OCI-LY1 (cell line): ENCODE results near the gene PLA2G1B.

Experiments used
- H2AFZ ChIP-seq: fragments of 200-600 bp; sonication (generic), shearing (Covaris generic); 2 replicates; pipeline ENCODE4 v1.6.0; 2014; ENCODE audit warnings: antibody characterized with exemption, mild to moderate bottlenecking, low read length
- H3F3A ChIP-seq: fragments of 200-600 bp; sonication (generic), shearing (Covaris generic); 2 replicates; pipeline ENCODE4 v1.6.0; 2014; ENCODE audit warnings: mild to moderate bottlenecking, antibody characterized with exemption, low read length, moderate library complexity; ENCODE audit not compliant: insufficient read depth
- H3K27ac ChIP-seq: fragments of 200-600 bp; sonication (generic); 2 replicates; pipeline ENCODE4 v1.5.1; 2014; ENCODE audit warnings: low read length, mixed run types, mild to moderate bottlenecking, low read depth; ENCODE audit not compliant: poor library complexity, severe bottlenecking
- H3K27me3 ChIP-seq: fragments of 200-600 bp; sonication (generic); 2 replicates; pipeline ENCODE4 v1.6.0; 2014; ENCODE audit warnings: antibody characterized with exemption, mild to moderate bottlenecking, low read length, moderate library complexity; ENCODE audit not compliant: insufficient read depth
- H3K36me3 ChIP-seq: fragments of 200-600 bp; sonication (generic); 2 replicates; pipeline ENCODE4 v1.6.1; 2014; ENCODE audit warnings: mild to moderate bottlenecking, antibody characterized with exemption, low read length, moderate library complexity, mixed read lengths; ENCODE audit not compliant: insufficient read depth
- H3K4me1 ChIP-seq: fragments of 200-600 bp; sonication (generic); 2 replicates; pipeline ENCODE4 v1.5.1; 2014; ENCODE audit warnings: mild to moderate bottlenecking, low read length, moderate library complexity; ENCODE audit not compliant: insufficient read depth, severe bottlenecking
- H3K4me2 ChIP-seq: fragments of 200-600 bp; sonication (generic), shearing (Covaris generic); 2 replicates; pipeline ENCODE4 v1.6.1; 2014; ENCODE audit warnings: low read length
- H3K4me3 ChIP-seq: fragments of 200-600 bp; sonication (generic); 2 replicates; pipeline ENCODE4 v1.5.1; 2014; ENCODE audit warnings: low read length, low read depth, mild to moderate bottlenecking, mixed read lengths; ENCODE audit not compliant: poor library complexity, severe bottlenecking
- H3K79me2 ChIP-seq: fragments of 200-600 bp; shearing (Covaris generic); 2 replicates; pipeline ENCODE4 v1.6.1; 2016; ENCODE audit warnings: mixed run types, low read length, mixed read lengths; ENCODE audit not compliant: insufficient read depth
- H3K9ac ChIP-seq: fragments of 200-600 bp; sonication (generic), shearing (Covaris generic); 2 replicates; pipeline ENCODE4 v1.6.1; 2014; ENCODE audit warnings: mild to moderate bottlenecking, low read length, mixed read lengths
- H3K9me2 ChIP-seq: fragments of 200-600 bp; sonication (generic), shearing (Covaris generic); 2 replicates; pipeline ENCODE4 v1.6.1; 2014; ENCODE audit warnings: low read depth, mild to moderate bottlenecking, low read length, mixed read lengths
- H3K9me3 ChIP-seq: fragments of 200-600 bp; shearing (Covaris generic); 2 replicates; pipeline ENCODE4 v1.6.1; 2014; ENCODE audit warnings: low read length, mixed read lengths
- H4K20me1 ChIP-seq: fragments of 200-600 bp; sonication (generic), shearing (Covaris generic); 2 replicates; pipeline ENCODE4 v1.6.0; 2016; ENCODE audit warnings: mild to moderate bottlenecking, low read length; ENCODE audit not compliant: insufficient read depth
- CTCF ChIP-seq: fragments of 200-600 bp; sonication (generic), shearing (Covaris generic); IDR thresholded peaks from 2 replicates; pipeline ENCODE4 v1.5.1; 2017; ENCODE audit warnings: mild to moderate bottlenecking, antibody characterized with exemption, low read length, moderate library complexity, mixed read lengths
- EZH2 ChIP-seq: fragments of 200-600 bp; sonication (generic), shearing (Covaris generic); IDR thresholded peaks from 2 replicates; pipeline ENCODE4 v1.8.0; 2017; ENCODE audit warnings: borderline replicate concordance, mixed run types, mild to moderate bottlenecking, antibody characterized with exemption, low read length, moderate library complexity, mixed read lengths

Gene PLA2G1B

DNA sequence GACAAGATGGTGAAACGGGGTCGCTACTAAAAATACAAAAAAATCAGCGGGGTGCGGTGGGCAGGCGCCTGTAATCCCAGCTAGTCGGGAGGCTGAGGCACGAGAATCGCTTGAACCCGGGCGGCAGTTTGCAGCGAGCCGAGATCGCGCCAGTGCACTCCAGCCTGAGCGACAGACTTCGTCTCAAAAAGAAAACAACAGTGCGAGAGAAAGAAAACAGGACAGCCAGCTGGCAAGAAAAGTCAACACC is 35.2 kb downstream of the PLA2G1B start:
- Histone ChIP-seq H3K79me2 (no peaks in the 10 kb centered on the region), H3K27ac (peak overlapping the region; percentile 96), H3F3A (peaks cover 7% of the 10 kb centered on the region; the same call in 1 of the 2 replicates), H3K9me2 (no peaks in the 10 kb centered on the region), H3K9me3 (no peaks in the 10 kb centered on the region), H3K4me3 (peak overlapping the region; percentile 57), H3K27me3 (no peaks in the 10 kb centered on the region), H4K20me1 (no peaks in the 10 kb centered on the region), H3K36me3 (no peaks in the 10 kb centered on the region), H3K4me1 (peaks cover 22% of the 10 kb centered on the region), H3K9ac (peak overlapping the region; percentile 66), H3K4me2 (peak overlapping the region; percentile 78), H2AFZ (no peak overlapping the region)
- TF ChIP-seq EZH2: no peak
- no peak for TF ChIP-seq CTCF

DNA sequence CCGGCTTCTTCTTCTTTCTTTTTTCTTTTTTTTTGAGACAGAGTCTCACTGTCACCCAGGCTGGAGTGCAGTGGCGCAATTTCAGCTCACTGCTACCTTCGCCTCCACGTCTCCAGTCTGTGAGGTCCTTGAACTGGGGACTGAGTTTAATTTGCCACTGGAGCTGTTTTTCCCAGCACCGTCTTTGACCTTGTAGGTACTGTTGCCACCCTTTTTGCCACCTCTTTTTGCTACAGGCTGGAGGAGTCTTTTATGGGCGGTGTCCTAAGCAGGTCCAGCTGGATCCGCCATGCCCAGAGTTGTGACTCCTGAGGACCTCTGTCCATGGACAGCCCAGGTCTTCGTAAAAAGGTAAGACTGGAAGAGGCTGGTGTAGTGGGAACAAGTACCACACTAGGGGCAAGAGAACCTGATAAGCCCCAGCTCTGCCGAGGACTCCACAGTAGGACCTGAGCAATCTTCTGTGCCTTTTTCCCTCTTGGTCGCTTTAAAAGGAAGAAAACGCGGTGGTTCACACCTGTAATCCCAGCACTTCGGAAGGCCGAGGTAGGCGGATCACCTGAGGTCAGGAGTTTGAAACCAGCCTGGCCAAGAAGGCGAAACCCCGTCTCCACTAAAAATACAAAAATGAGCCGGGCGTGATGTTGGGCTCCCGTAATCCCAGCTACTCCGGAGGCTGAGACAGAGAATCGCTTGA is 36.8 kb downstream of the PLA2G1B start:
- Histone ChIP-seq H3K9me3 (no peaks in the 10 kb centered on the region), H3K79me2 (no peaks in the 10 kb centered on the region), H2AFZ (no peak overlapping the region), H3F3A (peaks cover 7% of the 10 kb centered on the region; the same call in 1 of the 2 replicates), H3K27me3 (no peaks in the 10 kb centered on the region), H3K4me2 (peak overlapping the region; percentile 19; the same call in 1 of the 2 replicates), H3K4me1 (peaks cover 22% of the 10 kb centered on the region), H3K9me2 (no peaks in the 10 kb centered on the region), H3K4me3 (peak overlapping the region; percentile 18), H3K9ac (no peak overlapping the region), H3K36me3 (no peaks in the 10 kb centered on the region), H3K27ac (peak overlapping the region; percentile 22), H4K20me1 (no peaks in the 10 kb centered on the region)
- TF ChIP-seq CTCF (no peak), EZH2 (no peak)

- no peaks in the 10 kb centered on the region for H3K27me3 ChIP-seq
- no peak overlapping the region for H3K27ac ChIP-seq
- H3K79me2 ChIP-seq: no peaks in the 10 kb centered on the region
- no peak overlapping the region for H3K9ac ChIP-seq
- H2AFZ ChIP-seq: no peak overlapping the region
- no peaks in the 10 kb centered on the region for H3K9me2 ChIP-seq
- H3K9me3 ChIP-seq: no peaks in the 10 kb centered on the region
- TF ChIP-seq CTCF: no peak
- TF ChIP-seq EZH2: no peak
- H4K20me1 ChIP-seq: no peaks in the 10 kb centered on the region
- H3K4me3 ChIP-seq: no peak overlapping the region
- peaks cover 13% of the 10 kb centered on the region for H3K4me1 ChIP-seq
- H3K4me2 ChIP-seq: no peak overlapping the region
- no peaks in the 10 kb centered on the region for H3K36me3 ChIP-seq
- H3F3A ChIP-seq: peaks cover 7% of the 10 kb centered on the region; the same call in 1 of the 2 replicates
Observed at GRCh38 chr12:120287491-120287890, 40.1 kb downstream of the PLA2G1B start.
